Right lobe of liver (tissue), 4 donors: ENCODE measurements around the gene OBSL1.

Experiments used
- POLR2A ChIP-seq: fragments of 450-650 bp; IDR thresholded peaks from one replicate; pipeline ENCODE4 v1.6.1; 2017; ENCODE audit warnings: antibody characterized with exemption, mild to moderate bottlenecking
- TF ChIP-seq, protein P1 (sequence below), 4 donors: fragments of 200-600 bp in 3 of 4; fragments of 450-650 bp in 1 of 4; IDR thresholded peaks; one replicate each; pipeline versions ENCODE4 v1.5.1 to v1.8.0; 2016 to 2022; ENCODE audit warnings: antibody characterized with exemption in 4 of 4, mild to moderate bottlenecking in 2 of 4
- donor health status: DM: no; HTN: no; CAD: no.
- donor health status: DM: no; HTN: no; CAD: no.
- donor health status: DM: no; HTN: yes; CAD: no.

DNA sequence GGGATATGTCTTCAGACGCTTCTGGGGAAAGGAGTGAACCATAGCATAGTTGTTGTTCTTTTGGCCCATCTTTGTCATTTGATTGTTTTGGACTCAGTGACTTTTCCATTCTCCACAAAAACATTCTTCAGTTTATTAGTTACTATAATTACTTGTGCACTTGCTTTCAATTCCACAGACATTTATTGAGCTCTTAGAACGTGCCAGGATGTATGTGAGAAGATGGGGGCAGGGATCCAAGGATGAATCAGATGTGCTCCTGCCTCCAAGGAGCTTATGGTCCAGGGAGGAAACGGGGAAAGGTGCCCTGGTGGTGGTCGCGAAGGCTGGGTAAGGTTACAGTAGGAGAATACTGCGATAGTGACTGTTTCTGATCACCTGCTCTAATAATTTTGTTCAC lies 49.2 kb upstream of the OBSL1 start:
- TF ChIP-seq, protein P1, sequence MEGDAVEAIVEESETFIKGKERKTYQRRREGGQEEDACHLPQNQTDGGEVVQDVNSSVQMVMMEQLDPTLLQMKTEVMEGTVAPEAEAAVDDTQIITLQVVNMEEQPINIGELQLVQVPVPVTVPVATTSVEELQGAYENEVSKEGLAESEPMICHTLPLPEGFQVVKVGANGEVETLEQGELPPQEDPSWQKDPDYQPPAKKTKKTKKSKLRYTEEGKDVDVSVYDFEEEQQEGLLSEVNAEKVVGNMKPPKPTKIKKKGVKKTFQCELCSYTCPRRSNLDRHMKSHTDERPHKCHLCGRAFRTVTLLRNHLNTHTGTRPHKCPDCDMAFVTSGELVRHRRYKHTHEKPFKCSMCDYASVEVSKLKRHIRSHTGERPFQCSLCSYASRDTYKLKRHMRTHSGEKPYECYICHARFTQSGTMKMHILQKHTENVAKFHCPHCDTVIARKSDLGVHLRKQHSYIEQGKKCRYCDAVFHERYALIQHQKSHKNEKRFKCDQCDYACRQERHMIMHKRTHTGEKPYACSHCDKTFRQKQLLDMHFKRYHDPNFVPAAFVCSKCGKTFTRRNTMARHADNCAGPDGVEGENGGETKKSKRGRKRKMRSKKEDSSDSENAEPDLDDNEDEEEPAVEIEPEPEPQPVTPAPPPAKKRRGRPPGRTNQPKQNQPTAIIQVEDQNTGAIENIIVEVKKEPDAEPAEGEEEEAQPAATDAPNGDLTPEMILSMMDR (IDR thresholded peaks at IDR 0.05), result no peak
- no peak for TF ChIP-seq POLR2A
